GM19324 (cell line): ENCODE data around the gene C1QTNF7.

ENCODE experiments used
- ATAC-seq: cut with Tn5 transposase; IDR thresholded peaks from one replicate; pipeline ENCODE4 v1.9.1; 2021; ENCODE audit warnings: mild to moderate bottlenecking, moderate library complexity; ENCODE audit not compliant: unreplicated experiment, low FRiP score

The C1QTNF7 gene

GRCh38 chr4:15427701-15428100 is at the start of gene C1QTNF7:
C1QTNF7 (plus strand) TSS chr4:15428033; CDS start chr4:15435744, 7,711 bp downstream.
- no peak for ATAC-seq

- ATAC-seq: no peak
These were observed 49.8 kb upstream of the C1QTNF7 start for GRCh38 chr4:15378062-15378461.

GRCh38 chr4:15378493-15378892 is 49.3 kb upstream of the C1QTNF7 start:
- no peak for ATAC-seq

GRCh38 chr4:15381806-15382338 is 46.0 kb upstream of the C1QTNF7 start:
- no peak for ATAC-seq

GRCh38 chr4:15382669-15383273 is 45.1 kb upstream of the C1QTNF7 start:
- ATAC-seq: no peak

- ATAC-seq: no peak
These were observed 42.3 kb upstream of the C1QTNF7 start for GRCh38 chr4:15385515-15385914.

GRCh38 chr4:15385928-15386327 is 41.9 kb upstream of the C1QTNF7 start:
- ATAC-seq: no peak

- no peak for ATAC-seq
These were observed 37.3 kb upstream of the C1QTNF7 start for GRCh38 chr4:15390494-15390893.

GRCh38 chr4:15392053-15392805 is 35.6 kb upstream of the C1QTNF7 start:
- no peak for ATAC-seq

- no peak for ATAC-seq
These were observed 32.5 kb upstream of the C1QTNF7 start for GRCh38 chr4:15395311-15395710.

GRCh38 chr4:15396157-15396800 is 31.6 kb upstream of the C1QTNF7 start:
- ATAC-seq: peak; percentile 63

GRCh38 chr4:15398001-15398400 is 29.8 kb upstream of the C1QTNF7 start:
- ATAC-seq: no peak

GRCh38 chr4:15398732-15399131 is 29.1 kb upstream of the C1QTNF7 start:
- no peak for ATAC-seq

GRCh38 chr4:15400226-15400625 is 27.6 kb upstream of the C1QTNF7 start:
- ATAC-seq: no peak

- ATAC-seq: peak; percentile 59
These were observed 26.7 kb upstream of the C1QTNF7 start for GRCh38 chr4:15400981-15401671.

- no peak for ATAC-seq
These were observed 25.7 kb upstream of the C1QTNF7 start for GRCh38 chr4:15402146-15402545.

- no peak for ATAC-seq
These were observed 24.9 kb upstream of the C1QTNF7 start for GRCh38 chr4:15402974-15403373.

GRCh38 chr4:15405018-15405417 is 22.8 kb upstream of the C1QTNF7 start:
- no peak for ATAC-seq

GRCh38 chr4:15410750-15411149 is 17.1 kb upstream of the C1QTNF7 start:
- no peak for ATAC-seq

- no peak for ATAC-seq
These were observed 15.4 kb upstream of the C1QTNF7 start for GRCh38 chr4:15412461-15412860.
